Activated T-cell treated with anti-CD3 and anti-CD28 coated beads, Interleukin-2, amount 50 U/mL, for 4 hours (primary cell): Measurements from ENCODE around the gene MINDY2. TPM values are rescaled to one million over a fixed set of nuclear protein-coding genes. Genes with fewer than 3 reads are reported as not detected.

Experiments
- ATAC-seq, 2 donors: fragments of 200-7000 bp; cut with Tn5 transposase; one replicate each; pipeline ENCODE4 v1.10.0; 2021
- DNase-seq: peaks from one replicate; pipeline ENCODE4 v3.0.0-alpha.2; 2020
- H3K27me3 Mint-ChIP-seq: one replicate; pipeline ENCODE4 v1.8.0; 2021; ENCODE audit warnings: low read depth, mixed read lengths
- H3K36me3 Mint-ChIP-seq: one replicate; pipeline ENCODE4 v1.8.0; 2022; ENCODE audit warnings: mixed read lengths; ENCODE audit not compliant: insufficient read depth
- H3K4me1 Mint-ChIP-seq: one replicate; pipeline ENCODE4 v1.8.0; 2021; ENCODE audit warnings: low read depth, mixed read lengths
- H3K4me3 Mint-ChIP-seq: one replicate; pipeline ENCODE4 v1.8.0; 2021; ENCODE audit warnings: mild to moderate bottlenecking, moderate library complexity, mixed read lengths
- H3K9me3 Mint-ChIP-seq: one replicate; pipeline ENCODE4 v1.8.0; 2021; ENCODE audit warnings: mixed read lengths
- total RNA-seq, 3 donors: library from RNA; stranded (reverse); gene quantifications; one replicate each; pipeline ENCODE4 v1.2.1, GENCODE V29; 2021

The MINDY2 gene
- total RNA-seq, 3 donors from 2014 or later = 4.1 to 8.4 (median 5.9) TPM

DNA sequence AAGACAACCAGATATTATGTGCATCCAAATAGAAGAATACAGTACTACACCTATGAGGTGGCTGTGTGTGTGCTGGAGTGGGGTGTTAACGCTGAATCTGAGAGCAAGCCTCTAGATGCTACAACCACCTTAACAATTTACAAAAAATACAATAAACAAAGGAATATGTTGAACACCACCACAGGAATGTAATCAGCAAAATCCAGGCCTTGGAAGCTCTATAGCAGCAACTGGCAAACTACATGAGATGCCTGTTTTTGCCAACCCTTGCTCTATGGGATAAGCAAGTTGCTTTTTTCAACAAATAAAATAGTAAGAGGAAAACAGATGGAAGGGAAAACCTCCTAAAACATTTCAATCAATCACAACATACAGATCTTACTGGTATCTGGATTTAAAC is 138.5 kb downstream of the MINDY2 start:
- Mint-ChIP-seq H3K27me3 (no peaks in the 10 kb centered on the region), H3K36me3 (peaks cover 47% of the 10 kb centered on the region), H3K4me3 (no peak overlapping the region), H3K9me3 (no peaks in the 10 kb centered on the region), H3K4me1 (peaks cover 57% of the 10 kb centered on the region)
- DNase-seq (no peak), ATAC-seq (no peak)

GRCh38 chr15:58910456-58910855 is 139.4 kb downstream of the MINDY2 start:
- Mint-ChIP-seq H3K4me3 (no peak overlapping the region), H3K4me1 (peaks cover 58% of the 10 kb centered on the region), H3K36me3 (peaks cover 51% of the 10 kb centered on the region), H3K9me3 (no peaks in the 10 kb centered on the region), H3K27me3 (no peaks in the 10 kb centered on the region)
- DNase-seq (no peak), ATAC-seq (no peak)

Other genes starting within 250 kb of the MINDY2 start
- gene ADAM10, start 21.6 kb upstream of the MINDY2 start, total RNA-seq = 10 to 100 TPM; 57.0 to 60.2 (median 57.5) TPM
- gene SLTM, start 162.4 kb downstream of the MINDY2 start, total RNA-seq = 100 to 1,000 TPM; 105 to 121 (median 120) TPM
- gene RNF111, start 216.4 kb downstream of the MINDY2 start, total RNA-seq = 10 to 100 TPM; 22.6 to 25.0 (median 25.0) TPM